Activated CD8-positive, alpha-beta memory T cell treated with anti-CD3 and anti-CD28 coated beads, Interleukin-2, amount 50 U/mL, for 1 hour (primary cell): ENCODE results near the gene MLXIP.
"Not testable (repeated sequence)": the region's sequence is repeated elsewhere in the genome, so short reads cannot be mapped to it uniquely, and the experiment has no call there.

ENCODE experiments used
- DNase-seq: peaks from one replicate; pipeline ENCODE4 v3.0.0-alpha.2; 2020; ENCODE audit errors: extremely low read depth

MLXIP gene, protein sequence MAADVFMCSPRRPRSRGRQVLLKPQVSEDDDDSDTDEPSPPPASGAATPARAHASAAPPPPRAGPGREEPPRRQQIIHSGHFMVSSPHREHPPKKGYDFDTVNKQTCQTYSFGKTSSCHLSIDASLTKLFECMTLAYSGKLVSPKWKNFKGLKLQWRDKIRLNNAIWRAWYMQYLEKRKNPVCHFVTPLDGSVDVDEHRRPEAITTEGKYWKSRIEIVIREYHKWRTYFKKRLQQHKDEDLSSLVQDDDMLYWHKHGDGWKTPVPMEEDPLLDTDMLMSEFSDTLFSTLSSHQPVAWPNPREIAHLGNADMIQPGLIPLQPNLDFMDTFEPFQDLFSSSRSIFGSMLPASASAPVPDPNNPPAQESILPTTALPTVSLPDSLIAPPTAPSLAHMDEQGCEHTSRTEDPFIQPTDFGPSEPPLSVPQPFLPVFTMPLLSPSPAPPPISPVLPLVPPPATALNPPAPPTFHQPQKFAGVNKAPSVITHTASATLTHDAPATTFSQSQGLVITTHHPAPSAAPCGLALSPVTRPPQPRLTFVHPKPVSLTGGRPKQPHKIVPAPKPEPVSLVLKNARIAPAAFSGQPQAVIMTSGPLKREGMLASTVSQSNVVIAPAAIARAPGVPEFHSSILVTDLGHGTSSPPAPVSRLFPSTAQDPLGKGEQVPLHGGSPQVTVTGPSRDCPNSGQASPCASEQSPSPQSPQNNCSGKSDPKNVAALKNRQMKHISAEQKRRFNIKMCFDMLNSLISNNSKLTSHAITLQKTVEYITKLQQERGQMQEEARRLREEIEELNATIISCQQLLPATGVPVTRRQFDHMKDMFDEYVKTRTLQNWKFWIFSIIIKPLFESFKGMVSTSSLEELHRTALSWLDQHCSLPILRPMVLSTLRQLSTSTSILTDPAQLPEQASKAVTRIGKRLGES

DNA sequence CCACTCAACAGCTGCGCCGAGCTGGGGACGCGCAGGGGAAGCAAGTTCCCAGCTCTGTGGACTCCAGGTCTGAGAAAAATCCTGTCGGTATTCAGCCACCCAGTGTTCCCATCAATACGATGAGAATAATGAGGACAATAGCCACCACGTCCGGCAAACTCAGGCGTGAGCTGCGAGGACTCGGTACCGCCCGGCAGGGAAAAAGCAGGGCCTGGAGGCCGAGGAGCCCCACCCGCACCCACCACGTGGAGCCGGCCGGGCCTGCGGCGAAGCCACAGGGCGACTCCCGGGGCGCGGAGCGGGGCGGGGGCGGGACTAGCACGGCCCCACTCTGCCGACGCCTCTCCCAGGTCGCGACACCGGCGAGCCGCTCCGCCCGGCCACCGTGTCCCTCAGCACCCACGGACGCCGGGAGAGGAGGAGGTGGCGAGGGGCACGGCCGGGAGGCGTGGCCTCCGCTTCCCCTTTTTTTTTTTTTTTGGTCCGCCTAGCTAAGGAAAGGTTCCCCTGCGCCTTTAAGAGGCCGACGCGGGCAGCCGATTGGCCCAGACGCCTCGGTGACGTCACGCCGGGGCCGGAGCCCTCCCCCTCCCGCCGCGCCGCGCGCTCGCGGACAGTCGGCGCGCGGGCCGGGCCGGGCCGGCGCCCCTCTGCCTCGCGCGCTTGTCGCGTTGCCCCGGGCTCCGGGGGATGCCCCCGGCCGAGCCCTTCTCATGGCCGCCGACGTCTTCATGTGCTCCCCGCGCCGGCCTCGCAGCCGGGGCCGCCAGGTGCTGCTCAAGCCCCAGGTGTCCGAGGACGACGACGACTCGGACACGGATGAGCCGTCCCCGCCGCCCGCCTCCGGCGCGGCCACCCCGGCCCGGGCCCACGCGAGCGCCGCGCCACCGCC, at the start of gene MLXIP:
MLXIP (plus strand) TSS at position 616 of the 892 bp plus-strand sequence; CDS start at position 714, 98 bp downstream.
- peak; percentile 65 for DNase-seq

DNA sequence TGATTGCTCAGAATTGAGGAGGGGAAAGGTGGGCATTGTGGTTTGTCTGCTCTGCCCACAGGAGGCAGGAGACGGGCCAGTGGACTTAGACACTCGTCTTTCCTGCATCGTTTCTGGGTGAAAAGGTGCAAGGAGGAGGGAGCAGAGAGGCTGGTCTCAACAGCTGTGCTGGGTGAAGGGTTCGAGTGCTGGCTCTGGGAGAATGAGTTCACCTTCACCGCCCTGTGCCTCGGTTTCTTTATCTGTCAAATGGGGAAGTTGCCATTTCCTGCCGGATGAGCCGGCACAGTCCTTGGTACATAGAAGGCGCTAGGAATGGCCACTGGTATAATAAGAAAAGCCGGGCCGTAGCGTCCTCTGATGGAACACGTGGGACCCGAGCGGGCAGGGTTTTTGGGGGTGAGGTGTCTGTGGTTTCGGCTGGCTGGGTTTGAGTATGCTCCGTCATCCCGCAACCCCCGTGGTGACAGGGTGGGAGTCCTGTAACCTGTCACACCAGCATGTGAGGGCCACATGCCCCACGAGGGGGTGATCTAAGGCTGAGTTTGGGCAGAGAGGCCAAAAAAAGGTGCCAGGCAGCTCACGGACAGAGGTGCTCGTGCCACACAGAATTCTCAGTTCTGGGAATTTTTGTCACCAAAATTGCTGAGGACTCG, 49.5 kb upstream of the MLXIP start:
- DNase-seq: no peak

DNA sequence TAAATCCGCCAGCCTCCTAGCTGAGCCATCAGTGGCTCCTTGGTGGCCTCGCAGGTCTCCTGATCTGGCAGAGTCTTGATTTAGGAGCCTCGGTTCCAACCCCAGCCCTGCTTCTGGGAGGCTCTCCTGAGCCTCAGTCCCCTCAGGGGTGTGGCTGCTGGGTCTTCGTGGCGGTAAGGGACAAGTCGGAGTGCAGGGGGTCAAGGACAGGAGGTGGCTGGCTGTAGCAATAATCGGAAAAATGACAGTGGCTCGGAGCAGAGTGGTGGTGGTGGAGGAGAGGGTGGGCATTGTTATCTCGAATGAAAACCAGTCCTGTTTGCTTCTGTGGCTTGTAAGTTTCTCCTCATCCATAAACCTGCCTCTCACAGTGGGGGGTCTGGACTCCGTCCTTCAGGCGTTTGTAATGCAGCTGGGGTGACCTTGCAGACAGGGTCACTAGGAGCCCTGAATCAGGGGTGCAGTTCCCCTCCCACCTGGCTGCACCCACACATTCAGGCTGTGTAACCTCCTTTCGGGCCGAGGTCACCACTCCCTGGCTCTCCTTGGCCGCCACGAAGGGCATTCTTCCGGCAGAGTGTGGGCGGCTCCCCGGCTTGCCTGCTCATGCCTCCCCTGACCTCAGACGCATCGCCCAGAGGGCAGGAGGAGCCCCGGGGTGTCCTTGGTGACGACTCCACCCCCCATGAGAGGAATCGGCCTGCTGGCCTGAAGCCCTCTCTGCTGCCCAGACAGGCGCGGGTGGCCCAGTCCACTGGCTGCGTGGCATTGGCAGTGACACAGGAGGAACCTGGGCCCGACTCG, 48.7 kb upstream of the MLXIP start:
- no peak for DNase-seq

DNA sequence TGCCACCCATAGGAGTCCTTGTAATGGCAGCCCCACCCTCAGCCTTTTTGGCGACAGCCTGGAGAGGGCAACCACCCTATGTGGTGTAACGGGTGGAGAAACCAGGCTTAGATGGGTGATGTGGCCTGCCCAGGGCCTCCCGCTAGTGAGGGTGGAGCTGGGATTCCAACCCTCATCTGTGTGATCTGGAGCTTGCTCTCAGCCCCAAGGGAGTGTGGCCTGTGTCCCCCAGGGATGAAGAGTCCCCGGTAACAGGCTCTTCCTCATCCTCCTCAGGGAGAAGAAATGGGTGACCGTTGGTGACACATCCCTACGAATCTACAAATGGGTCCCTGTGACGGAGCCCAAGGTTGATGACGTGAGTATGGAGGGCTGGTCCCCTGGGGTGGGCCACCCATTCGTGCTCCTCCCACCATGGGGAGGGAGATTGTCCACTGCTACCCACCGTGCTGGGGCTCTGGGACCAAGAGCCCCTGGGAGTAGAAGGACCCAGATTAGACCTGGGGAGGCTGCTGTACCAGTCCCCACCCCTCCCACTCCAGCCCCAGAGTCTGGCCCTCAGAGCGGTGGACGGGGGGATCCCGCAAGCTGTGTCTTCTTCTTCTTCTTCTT, 48.0 kb upstream of the MLXIP start:
- DNase-seq: no peak

DNA sequence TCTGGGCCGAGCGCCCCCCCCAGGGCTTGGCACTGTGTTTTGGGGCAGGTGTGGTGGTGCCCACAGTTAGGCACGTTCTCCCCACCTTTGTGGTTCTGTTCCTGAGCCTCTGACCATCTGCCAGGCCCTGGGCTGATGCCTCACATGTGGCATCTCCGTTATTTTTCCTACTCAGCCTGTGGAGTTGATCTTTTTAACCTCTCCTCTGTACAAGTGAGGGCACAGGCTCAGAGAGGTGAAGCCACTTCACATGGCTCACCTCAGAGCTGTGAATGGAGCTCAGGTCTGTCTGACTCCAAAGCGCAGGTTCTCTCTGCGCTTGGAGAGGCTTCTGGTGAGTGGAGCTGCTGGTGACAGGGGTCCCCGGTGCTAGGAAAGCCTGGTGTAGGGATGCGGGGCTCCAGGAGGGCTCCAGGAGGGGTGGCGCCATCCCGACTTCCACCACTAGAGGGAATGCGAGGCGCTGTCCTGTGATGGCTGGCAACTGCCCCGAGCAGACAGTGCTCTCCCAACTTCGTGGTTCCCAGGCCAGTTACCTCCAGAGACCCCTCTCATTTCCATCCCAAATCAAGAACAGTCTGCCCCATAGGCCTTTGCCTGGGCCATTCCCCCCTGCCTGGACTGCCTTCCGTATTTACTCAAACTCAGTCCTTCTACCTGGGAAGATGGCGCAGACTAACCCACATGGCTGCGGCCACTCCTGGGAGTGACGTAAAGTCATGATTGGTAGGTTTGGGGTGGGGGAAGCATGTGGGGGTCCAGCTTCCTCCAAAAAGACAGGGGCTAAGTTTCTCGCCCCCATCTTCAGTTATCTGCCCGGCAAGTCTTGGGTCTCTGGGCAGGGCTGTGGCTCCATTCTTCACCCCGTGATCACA, 47.0 kb upstream of the MLXIP start:
- no peak for DNase-seq

DNA sequence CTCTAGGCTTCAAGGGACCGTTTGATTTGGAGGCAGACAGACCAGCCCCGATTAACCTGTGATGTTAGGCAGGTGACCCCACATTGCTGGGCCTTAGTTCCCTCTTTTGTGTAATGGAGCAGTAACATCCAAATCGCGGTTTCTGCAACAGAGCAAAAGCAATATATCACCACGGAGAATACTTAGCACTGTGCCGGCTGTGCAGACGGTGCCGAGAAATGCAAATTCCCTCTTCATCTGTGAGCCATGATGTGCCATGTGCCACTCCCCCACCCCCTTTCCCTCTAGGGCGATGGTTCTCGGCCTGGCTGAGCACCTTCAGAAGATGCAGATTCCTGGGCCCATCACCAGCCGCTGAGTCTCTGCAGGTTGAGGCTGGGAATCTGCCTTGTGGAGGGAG, 46.0 kb upstream of the MLXIP start:
- DNase-seq: no peak

DNA sequence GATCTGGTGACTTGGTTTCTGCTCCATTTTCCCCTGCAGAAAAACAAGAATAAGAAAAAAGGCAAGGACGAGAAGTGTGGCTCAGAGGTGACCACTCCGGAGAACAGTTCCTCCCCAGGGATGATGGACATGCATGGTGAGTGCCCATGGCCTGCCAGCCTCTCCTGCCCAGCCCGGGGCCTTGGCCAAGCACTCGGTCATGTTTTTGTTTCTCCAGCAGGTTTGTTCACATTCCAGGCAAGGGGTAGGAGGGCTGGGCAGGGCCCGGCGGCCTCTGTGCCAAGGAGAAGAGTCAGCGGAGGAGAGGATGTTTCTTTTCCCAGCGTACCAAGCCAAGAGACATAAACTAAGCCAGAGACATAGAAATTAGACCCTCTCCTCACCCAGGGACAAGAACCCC, 43.3 kb upstream of the MLXIP start:
- no peak for DNase-seq

DNA sequence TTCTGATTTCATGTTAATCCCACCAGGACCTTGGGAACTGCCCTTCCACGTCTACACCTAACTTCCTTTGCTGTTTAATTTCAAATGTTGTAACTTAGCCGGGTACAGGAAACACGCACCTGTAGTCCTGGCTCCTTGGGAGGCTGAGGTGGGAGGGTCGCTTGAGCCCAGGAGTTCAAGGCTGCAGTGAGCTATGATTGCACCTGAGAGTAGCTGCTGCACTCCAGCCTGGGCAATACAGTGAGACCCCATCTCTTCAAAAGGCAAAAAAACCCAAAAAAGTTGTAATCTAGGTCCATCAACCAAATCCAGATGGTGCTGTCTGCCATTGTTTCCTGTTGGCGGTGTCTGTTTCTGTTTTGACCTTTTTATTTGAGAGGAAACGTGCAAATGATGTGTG, 42.4 kb upstream of the MLXIP start:
- no peak for DNase-seq

DNA sequence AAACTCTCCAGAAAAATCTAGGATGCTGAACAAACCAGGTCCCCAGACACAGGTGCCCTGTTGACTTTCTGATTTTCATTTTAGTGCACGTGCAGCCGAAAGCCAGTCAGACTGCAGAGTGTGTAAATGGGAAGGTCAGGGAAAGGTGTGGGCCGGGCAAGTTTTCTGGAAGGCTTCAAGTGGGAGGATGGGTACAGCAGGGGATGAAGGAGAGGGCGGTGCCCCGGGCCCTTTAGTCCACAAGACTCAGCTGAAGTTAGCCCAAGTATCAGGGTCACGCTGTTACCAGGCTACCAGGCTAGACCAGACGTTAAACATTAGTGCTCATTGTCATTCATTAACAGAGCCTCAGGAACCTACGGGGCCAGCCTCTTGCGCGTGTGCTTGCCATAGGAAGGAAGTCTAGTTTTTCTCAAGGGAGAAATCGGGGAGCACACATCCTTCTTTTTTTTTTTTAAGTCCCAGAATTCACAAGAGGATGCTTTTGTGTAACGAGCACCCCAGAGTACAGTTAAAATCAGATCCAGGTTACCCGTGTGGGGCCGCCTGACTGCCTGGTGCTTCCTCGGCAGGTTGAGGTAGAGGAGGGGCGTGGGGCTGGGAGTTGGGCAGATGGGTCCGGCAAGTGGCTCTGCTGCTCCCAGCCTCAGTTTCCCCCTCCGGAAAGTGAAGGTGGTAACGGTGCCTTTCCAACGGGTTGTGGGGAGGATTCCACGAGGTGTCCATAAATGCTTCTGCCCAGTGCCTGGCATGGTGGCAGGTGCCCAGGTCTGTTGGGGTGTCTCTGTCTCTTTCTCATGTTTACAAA, 37.8 kb upstream of the MLXIP start:
- no peak for DNase-seq

DNA sequence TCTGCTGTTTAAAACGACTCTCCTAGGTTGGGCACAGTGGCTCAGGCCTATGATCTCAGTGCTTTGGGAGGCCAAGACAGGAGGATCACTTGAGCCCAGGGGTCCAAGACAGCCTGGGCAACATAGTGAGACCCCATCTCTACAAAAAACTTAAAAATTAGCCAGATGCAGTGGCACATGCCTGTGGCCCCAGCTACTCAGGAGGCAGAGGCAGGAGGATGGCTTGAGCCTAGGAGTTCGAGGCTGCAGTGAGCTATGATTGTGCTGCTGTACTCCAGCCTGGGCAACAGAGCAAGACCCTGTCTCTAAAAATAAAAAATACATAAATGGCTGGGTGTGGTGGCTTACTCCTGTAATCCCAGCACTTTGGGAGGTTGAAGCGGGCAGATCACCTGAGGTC, 37.1 kb upstream of the MLXIP start:
- not testable (repeated sequence) for DNase-seq

DNA sequence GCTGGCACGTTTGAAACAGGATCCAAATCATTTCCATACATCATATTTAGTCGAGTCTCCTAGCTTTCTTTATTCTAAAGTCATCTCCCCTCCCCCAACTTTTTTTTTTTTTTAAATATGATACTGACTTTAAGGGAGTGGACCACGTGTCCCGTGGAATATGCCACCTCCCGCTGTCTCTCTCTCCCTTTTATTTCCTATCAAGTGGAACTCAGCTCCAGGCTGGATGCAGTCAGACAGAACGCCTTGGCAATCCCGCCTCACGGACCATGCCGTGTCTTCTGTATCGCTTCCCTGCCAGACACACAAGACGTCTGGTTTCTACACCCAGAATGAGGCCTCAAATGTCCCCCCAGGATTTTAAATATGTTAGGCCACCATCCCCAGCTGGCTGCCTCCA, 35.6 kb upstream of the MLXIP start:
- DNase-seq: no peak

DNA sequence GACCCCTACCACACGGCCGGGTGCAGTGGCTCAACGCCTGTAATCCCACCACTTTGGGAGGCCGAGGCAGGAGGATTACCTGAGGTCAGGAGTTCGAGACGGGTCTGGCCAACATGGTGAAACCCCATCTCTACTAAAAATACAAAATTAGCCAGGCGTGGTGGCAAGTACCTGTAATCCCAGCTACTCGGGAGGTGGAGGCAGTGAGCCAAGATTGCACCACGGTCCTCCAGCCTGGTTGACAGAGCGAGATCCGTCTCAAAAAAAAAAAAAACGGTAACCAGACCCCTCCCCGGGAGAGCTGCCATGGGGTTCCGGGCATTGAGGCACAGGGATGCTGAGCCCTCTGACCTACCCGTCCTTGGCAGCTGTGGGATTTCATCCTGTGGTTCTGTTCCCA, 35.1 kb upstream of the MLXIP start:
- DNase-seq: no peak

DNA sequence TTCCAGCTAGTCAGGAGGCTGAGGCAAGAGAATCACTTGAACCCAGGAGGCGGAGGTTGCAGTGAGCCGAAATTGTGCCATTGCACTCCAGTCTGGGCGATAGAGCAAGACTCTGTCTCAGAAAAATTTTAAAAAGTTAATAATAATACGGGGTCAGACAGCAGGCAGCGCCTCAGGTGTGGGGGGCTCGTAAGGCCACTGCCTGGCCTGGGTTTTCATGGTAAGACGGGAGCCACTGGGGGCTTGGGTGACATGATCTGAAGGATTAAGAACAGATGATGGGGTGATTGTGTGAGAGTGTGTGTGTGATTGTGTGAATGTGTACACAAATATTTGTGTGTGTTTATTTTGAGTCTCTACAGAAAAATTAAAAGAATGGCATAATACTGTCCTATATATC, 33.3 kb upstream of the MLXIP start:
- DNase-seq: no peak

DNA sequence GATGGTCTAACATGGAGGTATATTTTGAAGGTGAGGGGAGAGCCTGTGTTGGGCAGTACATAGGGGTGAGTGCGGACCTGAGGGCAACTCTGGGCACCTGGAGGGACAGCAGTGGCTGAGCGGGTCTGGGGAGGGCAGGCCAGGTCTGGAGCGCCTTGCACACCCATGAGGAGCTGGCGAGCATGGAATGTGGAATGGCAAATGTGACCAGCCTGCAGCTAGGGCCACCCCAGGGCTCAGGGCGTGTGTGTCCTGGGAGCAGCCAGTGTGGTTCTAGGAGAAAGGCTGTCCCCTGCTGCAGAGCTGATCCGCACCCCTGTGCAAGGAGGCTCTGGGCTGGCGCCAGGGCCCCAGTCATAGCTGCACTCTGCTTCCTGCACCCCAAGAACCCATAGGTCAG, 32.4 kb upstream of the MLXIP start:
- no peak for DNase-seq

DNA sequence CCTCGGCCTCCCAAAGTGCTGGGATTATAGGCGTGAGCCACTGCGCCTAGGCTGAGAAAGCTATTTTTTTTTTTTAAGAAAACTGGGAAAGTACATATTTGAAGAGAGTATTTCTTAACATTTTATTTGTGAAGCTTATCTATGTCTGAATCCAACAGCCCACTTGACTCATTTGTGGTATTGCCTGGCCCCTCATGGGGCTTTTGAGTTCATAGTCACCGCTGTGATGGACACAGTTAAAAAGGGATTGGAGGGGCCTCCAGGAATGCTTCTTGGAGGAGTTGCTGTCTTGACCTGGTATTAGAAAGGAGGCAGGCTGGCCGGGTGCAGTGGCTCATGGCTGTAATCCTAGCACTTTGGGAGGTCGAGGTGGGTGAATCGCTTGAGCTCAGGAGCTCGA, 30.4 kb upstream of the MLXIP start:
- no peak for DNase-seq

DNA sequence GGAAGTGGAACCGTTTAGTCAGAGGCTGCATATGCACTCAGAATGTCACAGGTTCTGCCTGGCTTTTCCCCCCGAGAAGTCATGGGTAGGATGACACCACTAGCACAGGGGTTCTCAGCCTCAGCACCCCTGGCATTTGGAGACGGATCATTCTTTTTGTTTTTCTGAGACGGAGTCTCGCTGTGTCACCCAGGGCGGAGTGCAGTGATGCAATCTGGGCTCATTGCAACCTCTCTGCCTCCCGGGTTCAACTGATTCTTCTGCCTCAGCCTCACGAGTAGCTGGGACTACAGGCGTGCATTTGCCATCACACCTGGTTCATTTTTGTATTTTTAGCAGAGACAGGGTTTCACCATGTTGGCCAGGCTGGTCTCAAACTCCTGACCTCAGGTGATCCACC, 28.7 kb upstream of the MLXIP start:
- DNase-seq: no peak

DNA sequence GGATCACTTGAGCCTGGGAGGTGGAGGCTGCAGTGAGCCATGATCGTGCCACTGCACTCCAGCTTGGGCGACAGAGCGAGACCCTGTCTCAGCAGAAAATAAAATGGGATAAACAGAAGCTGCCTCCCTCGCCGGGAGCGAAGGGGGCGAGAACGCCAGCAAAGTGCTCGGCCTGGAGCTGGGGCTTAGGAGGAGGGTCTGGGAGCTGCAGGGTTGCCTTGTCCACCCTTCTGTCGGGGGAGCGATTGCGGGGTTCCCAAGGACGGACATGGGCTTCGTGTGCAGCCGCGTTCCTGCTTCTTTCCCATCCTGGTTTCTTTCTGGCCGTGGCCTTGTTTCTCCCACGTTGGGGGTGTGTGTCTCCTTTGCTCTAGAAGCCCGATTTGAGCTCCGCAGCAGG, 27.9 kb upstream of the MLXIP start:
- DNase-seq: no peak

DNA sequence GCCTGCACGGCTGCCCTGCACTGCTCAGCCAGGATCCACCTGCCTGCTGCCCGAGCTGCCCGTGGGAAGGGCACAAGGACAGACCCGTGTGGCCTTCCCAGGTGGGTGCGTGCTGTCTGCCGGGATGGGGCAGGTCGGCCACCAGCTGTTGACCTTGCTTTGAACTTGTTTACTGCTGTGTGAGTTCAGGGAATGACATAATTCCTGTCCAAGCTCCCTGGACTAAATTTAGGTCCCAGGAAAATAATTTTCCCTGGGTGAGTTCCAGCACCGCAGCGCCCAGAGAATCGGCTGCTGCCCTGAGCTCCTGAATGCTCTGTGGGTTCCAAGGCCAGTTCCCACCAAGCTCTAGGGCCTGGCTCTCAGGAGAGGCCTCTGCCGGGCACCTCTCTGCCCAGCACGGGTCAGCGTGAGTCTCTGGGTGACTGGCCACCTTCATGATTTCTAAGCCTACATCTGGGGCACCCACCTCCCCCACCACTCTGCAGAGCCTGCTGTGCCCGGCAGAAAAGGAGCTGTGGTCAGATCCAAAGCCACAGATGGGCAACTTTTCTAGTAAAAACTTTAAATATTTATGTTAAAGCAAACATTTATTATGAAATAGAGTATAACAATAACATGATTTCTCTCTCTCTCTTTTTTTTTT, 27.2 kb upstream of the MLXIP start:
- no peak for DNase-seq
